LNCaP clone FGC (cell line): ENCODE data around the gene MACF1.

Experiments used
- DNase-seq: peaks from one replicate; pipeline ENCODE4 v3.0.0-alpha.2; 2011; ENCODE audit warnings: low read depth
- H3K4me3 ChIP-seq: 2 replicates; pipeline ENCODE4 v1.5.1; 2011; ENCODE audit warnings: mild to moderate bottlenecking, low read depth, low read length, control low read depth
- CTCF ChIP-seq: IDR thresholded peaks from 2 replicates; pipeline ENCODE4 v1.5.1; 2012; ENCODE audit warnings: mild to moderate bottlenecking; ENCODE audit not compliant: control insufficient read depth, insufficient read depth; ENCODE audit errors: extremely low read depth

MACF1 gene

DNA sequence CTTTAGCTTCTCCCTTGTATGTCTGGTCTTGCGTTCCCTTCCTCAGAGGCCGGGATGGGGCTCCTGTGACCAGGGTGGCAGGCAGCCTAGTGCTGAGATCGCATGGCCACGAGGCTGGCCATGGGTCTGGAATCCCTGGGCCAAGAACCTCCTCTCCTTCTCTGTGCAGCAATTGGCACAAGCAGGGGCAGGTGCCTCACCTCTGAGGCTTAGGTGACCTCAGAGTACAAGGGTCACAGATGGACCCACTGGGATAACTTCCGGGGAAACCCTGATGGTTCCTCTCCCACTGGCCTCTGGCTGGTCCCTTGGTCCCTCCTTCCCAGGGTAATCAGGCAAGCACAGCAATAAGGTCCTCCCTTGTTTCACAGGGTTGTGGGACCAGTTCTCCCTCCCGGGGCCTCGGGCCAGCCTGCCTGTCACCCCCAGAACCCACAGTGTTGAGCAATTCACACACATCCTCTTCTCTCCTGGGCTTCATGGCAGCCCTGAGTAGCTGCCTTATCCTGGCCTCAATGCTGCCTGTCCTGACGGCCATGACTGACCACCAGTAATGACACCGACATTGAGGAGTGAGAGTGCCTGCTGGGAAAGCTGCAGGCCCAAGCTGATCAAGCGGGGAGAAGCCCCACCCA is 325.5 kb downstream of the MACF1 start:
- H3K4me3 ChIP-seq = no peak overlapping the region
- TF ChIP-seq CTCF = no peak
- DNase-seq = no peak

- TF ChIP-seq CTCF = no peak
- no peak for DNase-seq
- no peak overlapping the region for H3K4me3 ChIP-seq
Measured at GRCh38 chr1:39531526-39531925, 327.0 kb downstream of the MACF1 start.

GRCh38 chr1:39533442-39533841 is 328.9 kb downstream of the MACF1 start:
- TF ChIP-seq CTCF = no peak
- H3K4me3 ChIP-seq = no peak overlapping the region
- no peak for DNase-seq
